GM18519 (cell line): Measurements from ENCODE around the gene GLI3.

ENCODE experiments used
- ATAC-seq: cut with Tn5 transposase; IDR thresholded peaks from one replicate; pipeline ENCODE4 v1.9.1; 2021; ENCODE audit warnings: mild to moderate bottlenecking, moderate library complexity; ENCODE audit not compliant: unreplicated experiment, low FRiP score

The GLI3 gene

DNA sequence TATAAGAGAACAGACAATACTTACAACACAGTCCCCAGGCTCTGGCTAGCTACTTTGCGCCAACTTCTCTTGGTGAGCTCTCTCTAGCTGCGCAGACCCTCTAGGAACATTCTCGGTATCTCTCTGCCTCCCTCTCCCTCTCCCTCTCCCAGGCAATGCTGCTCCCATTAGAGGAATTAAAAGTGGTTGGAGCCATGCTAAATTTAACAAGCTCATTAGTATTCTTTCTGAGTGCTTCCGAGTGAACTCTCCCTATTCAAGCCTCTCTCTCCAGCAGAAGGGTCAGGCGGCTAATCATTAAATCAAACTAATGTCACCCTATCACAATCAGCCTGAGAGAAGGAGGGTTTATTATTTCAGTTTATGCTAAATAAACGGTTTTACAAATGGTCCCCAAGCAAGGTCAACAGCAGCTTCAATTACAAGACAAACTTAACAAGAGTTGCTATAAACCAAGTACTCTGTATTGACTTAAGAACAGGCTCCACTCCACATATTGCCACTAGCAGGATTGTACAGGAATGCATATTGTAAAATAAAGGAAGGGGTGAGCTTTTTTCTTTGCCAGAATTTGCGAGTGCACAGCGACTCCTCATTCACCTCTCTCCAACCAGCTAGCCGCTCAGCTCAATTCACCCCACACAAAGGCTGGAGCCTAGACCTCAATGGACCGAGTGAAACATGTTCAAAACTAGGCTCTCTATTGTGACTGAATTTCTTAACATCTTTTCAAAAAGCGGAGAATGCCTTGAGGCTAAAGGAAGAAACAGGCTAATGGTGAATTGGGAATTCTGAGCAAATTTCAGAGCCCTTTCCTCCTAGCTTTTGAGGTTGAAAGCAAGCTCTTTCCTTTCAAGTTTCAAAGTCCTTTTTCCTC, 84.4 kb downstream of the GLI3 start:
- no peak for ATAC-seq

DNA sequence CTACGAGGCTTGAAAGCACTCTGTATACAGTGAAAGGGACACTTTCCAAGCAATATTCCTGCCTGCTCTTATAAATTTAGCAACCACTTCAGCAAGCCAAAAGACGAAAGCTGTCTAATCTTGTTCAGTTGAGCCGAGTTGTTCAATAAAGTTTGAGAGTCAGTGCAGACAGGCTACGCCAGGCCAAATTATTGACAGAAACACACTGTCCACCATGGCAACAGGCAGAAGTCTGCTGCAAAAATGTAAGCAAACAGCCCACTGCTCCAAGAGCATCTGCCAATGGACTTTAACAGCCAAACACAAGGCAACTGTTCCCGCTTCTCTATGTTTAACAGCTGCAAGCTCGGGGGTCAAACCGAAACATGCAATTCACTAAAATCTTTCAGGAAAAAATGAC, 85.7 kb downstream of the GLI3 start:
- ATAC-seq: no peak

- ATAC-seq: no peak
Measured at GRCh38 chr7:42145539-42145938, 91.5 kb downstream of the GLI3 start.

DNA sequence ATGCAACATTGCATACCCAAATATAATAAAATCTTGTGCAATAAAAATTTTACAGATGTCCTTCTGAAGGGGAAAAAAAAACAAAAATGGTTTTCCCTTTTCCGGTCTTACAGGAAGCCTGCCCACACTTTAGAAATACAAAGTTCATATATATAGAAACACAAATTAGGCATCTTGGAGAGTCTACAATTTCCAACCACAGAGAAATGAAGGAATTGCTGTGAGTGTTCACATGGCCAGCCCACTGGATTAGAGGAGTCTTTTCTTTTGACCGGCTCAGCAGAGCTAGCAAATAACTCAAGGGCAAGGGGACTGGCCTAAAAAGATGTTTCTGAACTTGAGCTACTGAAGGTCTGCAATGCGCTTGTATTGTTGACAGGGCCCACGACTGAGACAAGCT, 92.4 kb downstream of the GLI3 start:
- ATAC-seq: no peak

DNA sequence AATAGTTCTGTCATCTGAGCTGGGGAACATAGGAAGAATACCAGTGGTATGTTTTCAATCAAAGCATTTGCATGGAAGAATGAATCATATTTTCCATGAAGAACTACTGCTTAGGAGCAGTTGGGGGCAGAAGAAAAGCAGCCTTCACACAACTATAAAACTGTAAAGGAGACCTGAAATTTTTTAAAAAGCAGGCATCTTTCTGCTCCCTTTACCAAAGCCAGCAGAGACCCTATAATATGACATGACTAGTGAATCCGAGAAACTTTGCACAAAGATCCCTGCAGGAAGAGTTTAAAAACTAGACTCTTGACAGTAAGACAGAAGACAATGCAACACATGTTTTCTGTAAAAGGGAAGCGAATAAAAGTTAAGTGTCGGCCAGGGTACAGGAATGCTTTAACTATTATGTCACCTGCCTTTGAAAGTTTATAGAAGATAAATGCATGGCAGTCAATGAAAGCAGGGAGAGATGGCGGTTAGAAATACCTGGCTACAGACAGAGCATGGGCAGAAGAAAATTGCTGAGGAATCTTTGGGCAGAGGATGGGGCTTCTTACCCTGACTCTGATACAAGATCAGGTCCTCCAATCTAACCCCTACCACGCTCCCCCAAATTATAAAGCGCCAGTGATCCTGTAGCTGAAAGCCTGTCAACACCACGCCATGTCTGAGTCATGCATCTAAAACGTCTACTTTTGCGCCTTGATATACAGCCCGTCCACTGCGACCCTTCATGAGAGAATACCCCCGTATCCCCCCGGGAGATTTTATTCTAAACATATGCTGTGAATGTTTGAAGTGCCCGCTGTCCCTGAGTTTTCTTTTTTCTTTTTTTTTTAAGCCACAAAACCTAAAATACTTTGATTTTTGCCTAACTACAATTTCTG, 93.1 kb downstream of the GLI3 start:
- no peak for ATAC-seq

DNA sequence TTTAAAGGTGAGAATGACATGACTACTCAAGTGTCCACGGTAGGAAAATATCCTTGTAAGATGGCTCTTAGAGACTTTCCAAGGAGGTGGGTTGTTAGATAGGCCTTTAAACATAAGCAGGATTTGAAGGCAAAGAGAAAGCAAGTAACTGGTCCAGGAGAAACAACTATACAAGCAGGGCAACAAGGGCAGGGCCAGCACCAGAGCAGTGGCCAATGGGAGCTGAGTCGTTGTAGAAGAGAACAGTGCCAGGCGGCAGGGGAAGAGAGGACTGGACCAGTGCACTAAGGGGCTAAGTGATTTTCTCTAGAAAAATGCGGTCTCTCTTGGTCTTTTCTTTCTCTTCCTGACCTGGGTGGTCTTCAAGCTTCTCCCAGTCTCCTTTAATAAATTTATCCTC, 94.9 kb downstream of the GLI3 start:
- ATAC-seq: no peak

DNA sequence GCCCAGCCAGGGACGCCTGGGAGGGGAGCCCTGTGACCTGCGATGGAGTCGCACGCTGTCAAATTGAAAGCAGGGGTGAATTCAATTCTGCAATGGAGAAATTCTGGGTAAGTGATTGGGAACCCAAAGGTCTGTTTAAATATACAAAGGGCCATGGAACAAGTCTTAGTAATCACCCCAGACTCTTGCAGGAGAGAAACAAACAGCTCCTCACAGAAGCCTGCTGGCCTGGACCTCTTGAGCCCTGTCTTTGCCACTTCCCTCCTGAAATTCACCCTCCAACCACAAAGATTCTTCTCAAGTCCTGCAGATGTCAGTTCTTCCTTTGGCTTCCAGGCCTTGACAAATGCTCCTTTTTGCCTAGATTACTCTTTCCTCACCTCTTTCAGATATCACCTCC, 97.3 kb downstream of the GLI3 start:
- no peak for ATAC-seq

GRCh38 chr7:42138691-42139090, 98.3 kb downstream of the GLI3 start:
- ATAC-seq: no peak

- ATAC-seq: no peak
Measured at GRCh38 chr7:42137941-42138340, 99.1 kb downstream of the GLI3 start.

GRCh38 chr7:42137431-42137830, 99.6 kb downstream of the GLI3 start:
- ATAC-seq: no peak

DNA sequence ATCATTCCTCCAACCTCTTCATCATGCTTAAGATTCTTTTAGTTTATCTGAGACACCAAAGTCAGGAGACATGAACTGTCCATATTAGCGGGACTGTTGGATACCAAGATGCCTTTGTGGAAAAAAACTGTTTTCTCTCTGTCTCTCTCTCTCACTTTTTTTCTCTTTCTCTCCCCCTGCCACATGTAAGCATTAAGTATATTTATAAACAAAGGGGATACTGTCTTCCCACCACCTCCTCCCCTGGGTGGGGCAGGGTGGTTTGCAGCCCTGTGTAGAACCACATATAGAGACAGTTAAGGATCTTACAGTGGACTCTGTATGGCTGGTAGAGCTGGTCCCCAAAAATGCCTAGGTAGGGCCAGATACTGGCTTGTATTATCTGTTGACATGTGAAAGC, 101.3 kb downstream of the GLI3 start:
- ATAC-seq: no peak

DNA sequence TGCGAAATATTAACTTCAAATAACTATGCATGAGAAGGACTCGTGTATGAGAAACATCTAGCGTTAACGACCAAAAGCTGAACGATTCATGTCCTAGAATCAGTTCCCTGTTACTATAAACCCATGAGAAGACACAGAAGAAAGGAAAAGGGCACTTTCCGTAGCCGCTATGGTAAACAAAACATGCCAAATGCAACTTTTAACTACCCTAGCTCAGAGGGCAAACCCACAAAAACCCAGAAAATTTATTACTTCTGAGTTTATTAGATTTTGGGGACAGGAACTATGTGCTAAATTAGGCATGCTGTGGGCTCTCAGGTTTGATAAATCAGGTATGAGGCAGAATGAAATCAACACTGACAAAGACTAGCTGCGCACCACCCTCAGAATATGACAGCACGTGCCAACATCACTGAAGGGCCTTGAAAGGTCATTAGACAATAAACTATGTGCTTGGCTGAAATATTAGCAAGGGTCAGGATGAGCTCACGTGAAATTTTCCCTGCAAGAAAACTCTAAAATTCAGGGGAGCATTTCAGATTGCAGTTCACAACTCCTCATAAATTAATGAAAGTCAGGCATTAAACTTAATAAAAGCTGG, 102.6 kb downstream of the GLI3 start:
- ATAC-seq: no peak

DNA sequence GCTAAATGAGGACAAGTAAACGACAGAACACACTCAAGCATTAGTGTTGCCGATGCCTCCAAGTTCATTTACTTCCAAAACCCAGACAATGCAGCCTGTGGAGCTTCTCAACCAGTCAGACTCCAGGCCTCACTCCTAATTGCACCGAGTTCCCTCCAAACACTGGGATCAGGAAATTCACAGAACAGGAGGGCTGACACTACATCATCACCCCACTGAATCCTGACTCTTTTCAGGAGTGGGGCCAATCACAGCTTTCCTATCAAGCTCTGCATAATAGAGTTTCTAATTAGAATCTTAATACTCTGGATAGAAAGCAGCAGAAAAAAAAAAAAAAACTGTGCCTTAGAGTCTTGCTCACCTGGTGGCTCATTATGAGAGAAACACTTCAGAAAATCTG, 103.7 kb downstream of the GLI3 start:
- ATAC-seq: no peak

- ATAC-seq: no peak
Measured at GRCh38 chr7:42128703-42129102, 108.3 kb downstream of the GLI3 start.

DNA sequence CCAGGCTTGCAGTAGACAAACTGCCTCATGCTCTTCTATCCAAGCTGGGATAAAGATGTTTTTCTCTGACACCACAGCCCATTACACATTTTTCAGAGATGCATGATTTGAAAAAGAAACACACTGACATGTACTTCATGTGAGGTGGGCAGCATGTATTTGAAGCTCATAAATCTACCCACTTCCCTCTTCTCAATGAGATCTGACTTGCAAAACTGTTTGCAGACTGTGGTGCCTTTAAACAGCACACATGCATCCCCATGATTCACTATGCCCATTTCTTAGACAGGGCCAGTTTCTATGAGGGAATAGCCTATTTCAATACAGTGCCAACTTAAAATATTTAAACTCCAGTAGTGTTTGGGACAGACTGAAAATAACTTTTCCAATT, 109.8 kb downstream of the GLI3 start:
- no peak for ATAC-seq

DNA sequence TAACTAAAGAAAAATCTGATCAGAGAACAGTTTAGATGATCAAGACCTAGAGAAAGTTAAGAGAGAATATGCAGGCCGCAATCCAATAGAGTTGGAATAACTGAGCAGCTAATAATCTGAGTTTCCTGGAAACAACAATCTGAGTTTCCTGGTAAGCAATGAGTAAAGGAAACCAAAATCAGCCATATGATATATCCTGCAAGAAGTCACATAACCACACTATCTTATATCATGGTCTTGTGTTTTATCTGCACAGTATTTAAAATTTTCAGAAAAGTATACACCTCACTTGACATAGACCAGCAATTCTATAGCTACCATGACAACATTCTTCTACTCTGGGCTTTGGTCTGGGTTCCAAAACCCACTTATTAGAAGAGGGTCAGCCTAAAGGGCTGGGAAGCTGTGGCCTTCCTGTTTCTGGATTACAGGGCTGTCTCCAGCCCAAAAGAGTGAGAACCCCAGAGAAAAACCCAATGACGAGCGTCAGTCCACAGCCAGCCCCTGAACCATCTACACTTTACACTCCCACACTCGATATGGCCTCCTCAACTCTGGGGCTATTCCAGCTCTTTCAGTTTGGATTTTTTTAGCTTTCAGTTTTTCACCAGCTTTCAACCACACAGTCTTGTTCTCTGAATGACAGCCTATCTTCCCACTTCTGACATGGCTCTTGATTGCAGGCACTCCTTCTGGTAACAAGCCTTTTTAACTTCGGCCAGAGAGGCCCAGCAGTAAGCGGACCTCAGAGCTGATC, 110.4 kb downstream of the GLI3 start:
- ATAC-seq: no peak

DNA sequence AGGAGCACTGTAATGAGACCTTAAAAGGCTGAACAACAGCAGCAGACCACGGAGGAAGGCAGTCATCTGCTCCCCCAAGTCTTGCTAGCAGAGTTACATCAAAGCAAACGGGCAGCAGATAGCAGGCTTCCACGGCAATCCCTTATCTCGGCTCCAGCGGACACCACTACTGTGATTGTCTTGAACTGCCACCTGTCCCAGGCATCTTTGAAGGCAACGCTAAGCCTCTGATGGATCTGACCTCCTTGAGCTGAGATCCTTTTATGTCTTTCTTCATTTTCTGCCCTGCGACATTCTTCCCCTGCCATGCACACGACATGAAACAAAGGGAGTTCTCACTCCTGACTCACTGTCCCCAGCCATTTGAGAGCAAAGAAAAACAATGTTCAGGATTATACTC, 111.7 kb downstream of the GLI3 start:
- ATAC-seq: no peak

DNA sequence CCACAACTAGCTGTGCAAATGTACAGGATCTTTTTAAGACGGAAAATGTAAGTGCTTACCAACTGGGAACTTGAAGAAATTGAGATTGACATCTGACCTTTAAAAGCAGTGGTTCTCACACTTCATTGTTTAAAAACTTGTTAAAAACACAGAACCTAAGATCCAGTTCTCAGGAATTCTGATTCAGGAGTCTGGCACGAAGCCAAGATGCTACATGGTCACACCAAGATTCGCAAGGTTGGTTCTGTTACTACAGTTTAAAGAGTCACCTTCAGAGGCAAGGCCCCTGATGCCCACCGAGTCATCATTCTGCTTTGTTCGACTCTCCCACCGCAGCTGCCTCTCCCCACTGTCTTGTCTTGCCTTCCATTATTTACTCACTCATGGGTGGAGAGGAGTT, 113.3 kb downstream of the GLI3 start:
- no peak for ATAC-seq

DNA sequence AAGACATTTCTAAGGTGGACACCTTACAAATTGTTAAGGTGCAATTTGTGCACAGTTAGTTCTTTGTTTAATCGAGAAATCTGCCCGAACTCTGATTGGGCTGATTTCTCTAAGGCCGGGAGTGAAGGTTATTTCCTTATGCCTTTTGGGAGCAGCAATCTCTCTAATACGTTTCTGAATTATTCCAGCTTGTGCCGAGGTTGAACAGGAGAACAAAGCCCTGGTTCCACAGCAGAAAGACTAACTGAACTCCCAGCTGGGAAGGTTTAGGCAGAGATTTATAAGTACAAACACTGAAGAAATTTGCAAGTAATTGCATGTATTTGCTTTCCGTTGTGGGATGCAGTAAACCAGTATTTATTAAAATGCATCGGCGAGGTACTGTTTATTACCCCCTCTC, 116.8 kb downstream of the GLI3 start:
- no peak for ATAC-seq

DNA sequence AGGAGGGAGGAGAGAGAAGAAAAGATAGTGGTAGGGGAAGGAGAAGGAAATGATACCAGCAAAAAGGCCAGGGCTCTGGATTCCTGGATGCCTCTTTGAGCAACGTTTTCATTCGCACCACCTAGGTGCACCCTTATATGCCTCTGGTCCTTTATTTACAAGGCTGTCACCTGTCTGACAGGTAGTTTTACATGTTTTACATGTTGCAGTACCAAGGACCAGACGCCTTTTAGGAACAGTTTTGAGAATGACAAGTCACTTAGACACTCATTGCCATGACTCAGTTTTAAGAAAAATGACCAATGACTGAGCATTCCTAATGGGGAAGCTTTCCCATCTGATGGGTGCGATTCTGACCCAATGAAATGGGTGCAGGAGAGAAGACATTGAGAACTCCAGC, 119.8 kb downstream of the GLI3 start:
- ATAC-seq: no peak

GRCh38 chr7:42115795-42116194, 121.2 kb downstream of the GLI3 start:
- no peak for ATAC-seq
